Activated CD8-positive, alpha-beta memory T cell treated with anti-CD3 and anti-CD28 coated beads for 24 hours (primary cell): ENCODE measurements around the gene GKAP1.
A peak's percentile ranks its signal among the peaks of the same experiment; 100 is the strongest.
"Not testable (repeated sequence)": the region's sequence is repeated elsewhere in the genome, so short reads cannot be mapped to it uniquely, and the experiment has no call there.

Experiments
- DNase-seq: peaks from one replicate; pipeline ENCODE4 v3.0.0-alpha.2; 2020

Gene GKAP1

GRCh38 chr9:83728591-83729368 lies 88.8 kb downstream of the GKAP1 start:
- not testable (repeated sequence) for DNase-seq

- DNase-seq = no peak
Observed at GRCh38 chr9:83724436-83724835, 93.1 kb downstream of the GKAP1 start.

GRCh38 chr9:83722726-83723495 lies 94.7 kb downstream of the GKAP1 start:
- no peak for DNase-seq

- no peak for DNase-seq
Observed at GRCh38 chr9:83721509-83721908, 96.1 kb downstream of the GKAP1 start.

- DNase-seq = no peak
Observed at GRCh38 chr9:83715794-83716193, 101.8 kb downstream of the GKAP1 start.

- no peak for DNase-seq
Observed at GRCh38 chr9:83715221-83715620, 102.3 kb downstream of the GKAP1 start.

GRCh38 chr9:83714329-83714728 lies 103.2 kb downstream of the GKAP1 start:
- no peak for DNase-seq

GRCh38 chr9:83708515-83709158 lies 108.9 kb downstream of the GKAP1 start:
- no peak for DNase-seq

GRCh38 chr9:83707768-83708514 lies 109.6 kb downstream of the GKAP1 start, which contains the start of gene UBQLN1:
TSS of gene UBQLN1 (minus strand) at chr9:83707958. CDS start at chr9:83707679, 279 bp downstream.
- DNase-seq = peak; percentile 96

- no peak for DNase-seq
Observed at GRCh38 chr9:83707518-83707767, 110.1 kb downstream of the GKAP1 start.

- peak; percentile 88 for DNase-seq
Observed at GRCh38 chr9:83706676-83707517, 110.7 kb downstream of the GKAP1 start.

GRCh38 chr9:83705219-83705651 lies 112.3 kb downstream of the GKAP1 start:
- not testable (repeated sequence) for DNase-seq

GRCh38 chr9:83701769-83702168 lies 115.8 kb downstream of the GKAP1 start:
- no peak for DNase-seq

GRCh38 chr9:83701286-83701685 lies 116.3 kb downstream of the GKAP1 start:
- no peak for DNase-seq

GRCh38 chr9:83699615-83700014 lies 118.0 kb downstream of the GKAP1 start:
- no peak for DNase-seq

GRCh38 chr9:83698976-83699585 lies 118.5 kb downstream of the GKAP1 start:
- no peak for DNase-seq

GRCh38 chr9:83691492-83691891 lies 126.1 kb downstream of the GKAP1 start:
- DNase-seq = no peak
